Hematopoietic multipotent progenitor cell treated with erythropoietin and hydrocortisone succinate and interleukin-3 and kit ligand, for 6 days (in vitro differentiated cells): ENCODE data around the gene KCNA2.

ENCODE experiments used
- DNase-seq: peaks from one replicate; pipeline ENCODE4 v3.0.0-alpha.2; 2015

Gene KCNA2

GRCh38 chr1:110605901-110606656 lies at the start of gene KCNA2:
Gene KCNA2 (minus strand): TSS chr1:110606358. CDS start chr1:110604782, 1,576 bp downstream.
- no peak for DNase-seq

GRCh38 chr1:110650609-110651008 lies 44.5 kb upstream of the KCNA2 start:
- DNase-seq = no peak

- no peak for DNase-seq
These were observed 42.3 kb upstream of the KCNA2 start for GRCh38 chr1:110648417-110648816.

GRCh38 chr1:110647254-110647891 lies 41.2 kb upstream of the KCNA2 start:
- DNase-seq = peak; percentile 32

- DNase-seq = peak; percentile 13
These were observed 39.9 kb upstream of the KCNA2 start for GRCh38 chr1:110645821-110646735.

GRCh38 chr1:110645211-110645610 lies 39.1 kb upstream of the KCNA2 start:
- DNase-seq = no peak

- DNase-seq = peak; percentile 39
These were observed 37.8 kb upstream of the KCNA2 start for GRCh38 chr1:110643879-110644472.

- no peak for DNase-seq
These were observed 33.7 kb upstream of the KCNA2 start for GRCh38 chr1:110639724-110640386.

GRCh38 chr1:110638556-110638955 lies 32.4 kb upstream of the KCNA2 start:
- no peak for DNase-seq

- DNase-seq = no peak
These were observed 31.9 kb upstream of the KCNA2 start for GRCh38 chr1:110638058-110638457.

GRCh38 chr1:110637475-110637874 lies 31.3 kb upstream of the KCNA2 start:
- no peak for DNase-seq

- DNase-seq = no peak
These were observed 30.2 kb upstream of the KCNA2 start for GRCh38 chr1:110636149-110636935.

- no peak for DNase-seq
These were observed 29.3 kb upstream of the KCNA2 start for GRCh38 chr1:110635434-110635833.

- no peak for DNase-seq
These were observed 28.5 kb upstream of the KCNA2 start for GRCh38 chr1:110634455-110635311.

GRCh38 chr1:110634086-110634454 lies 27.9 kb upstream of the KCNA2 start:
- no peak for DNase-seq

- DNase-seq = no peak
These were observed 27.5 kb upstream of the KCNA2 start for GRCh38 chr1:110633646-110634030.

GRCh38 chr1:110631836-110632620 lies 25.9 kb upstream of the KCNA2 start:
- DNase-seq = no peak

- peak; percentile 81 for DNase-seq
These were observed 24.9 kb upstream of the KCNA2 start for GRCh38 chr1:110630839-110631663.
